Calu3 (cell line): ENCODE results near the gene UAP1. TPM values are rescaled to one million over a fixed set of nuclear protein-coding genes. Genes with fewer than 3 reads are reported as not detected.

Experiments
- BruUV-seq: library from RNA; stranded (reverse); fragments of 400-500 nt; replicated peaks from 2 replicates; lab custom pipeline; 2021; lab: Mats Ljungman, UMichigan
- CTCF ChIA-PET: fragments of 300-600 bp; sonication (Branson Sonifier 250); formaldehyde crosslinking; loops from one replicate; lab custom pipeline; 2022; ENCODE audit warnings: antibody characterized with exemption; lab: Charles Lee
- DNase-seq: peaks from one replicate; pipeline ENCODE4 v3.0.0; 2022
- H3K27ac Mint-ChIP-seq: one replicate; pipeline ENCODE4 v1.8.0; 2022; ENCODE audit warnings: mixed read lengths; ENCODE audit not compliant: unreplicated experiment
- H3K27me3 Mint-ChIP-seq: one replicate; pipeline ENCODE4 v1.8.0; 2022; ENCODE audit warnings: mixed read lengths; ENCODE audit not compliant: unreplicated experiment
- H3K36me3 Mint-ChIP-seq: one replicate; pipeline ENCODE4 v1.8.0; 2022; ENCODE audit warnings: mild to moderate bottlenecking, moderate library complexity, mixed read lengths; ENCODE audit not compliant: insufficient read depth, unreplicated experiment
- H3K4me1 Mint-ChIP-seq: one replicate; pipeline ENCODE4 v1.8.0; 2022; ENCODE audit warnings: mild to moderate bottlenecking, low read depth, mixed read lengths; ENCODE audit not compliant: unreplicated experiment
- H3K4me3 Mint-ChIP-seq: one replicate; pipeline ENCODE4 v1.8.0; 2022; ENCODE audit warnings: mild to moderate bottlenecking, low read depth, moderate library complexity, mixed read lengths; ENCODE audit not compliant: unreplicated experiment
- H3K9me3 Mint-ChIP-seq: one replicate; pipeline ENCODE4 v1.8.0; 2022; ENCODE audit warnings: low read depth, mixed read lengths; ENCODE audit not compliant: unreplicated experiment
- intact Hi-C: fragments of 100-400 bp; cut with micrococcal nuclease; formaldehyde crosslinking; loops from one replicate; pipeline ENCODE4 v1.10.0; 2022; ENCODE audit not compliant: unreplicated experiment
- total RNA-seq: library from RNA; stranded (reverse); gene quantifications from 2 replicates; pipeline ENCODE4 v1.2.3, GENCODE V29; 2022
- TF ChIP-seq, protein P1 (sequence below): fragments of 200-600 bp; IDR thresholded peaks from one replicate; pipeline ENCODE4 v1.8.0; 2022; ENCODE audit warnings: antibody characterized with exemption; ENCODE audit not compliant: unreplicated experiment

Gene UAP1
- total RNA-seq, 1 experiment from 2014 or later, result 47.2 TPM

- intact Hi-C loops, result no loop called here
- TF ChIP-seq, protein P1, sequence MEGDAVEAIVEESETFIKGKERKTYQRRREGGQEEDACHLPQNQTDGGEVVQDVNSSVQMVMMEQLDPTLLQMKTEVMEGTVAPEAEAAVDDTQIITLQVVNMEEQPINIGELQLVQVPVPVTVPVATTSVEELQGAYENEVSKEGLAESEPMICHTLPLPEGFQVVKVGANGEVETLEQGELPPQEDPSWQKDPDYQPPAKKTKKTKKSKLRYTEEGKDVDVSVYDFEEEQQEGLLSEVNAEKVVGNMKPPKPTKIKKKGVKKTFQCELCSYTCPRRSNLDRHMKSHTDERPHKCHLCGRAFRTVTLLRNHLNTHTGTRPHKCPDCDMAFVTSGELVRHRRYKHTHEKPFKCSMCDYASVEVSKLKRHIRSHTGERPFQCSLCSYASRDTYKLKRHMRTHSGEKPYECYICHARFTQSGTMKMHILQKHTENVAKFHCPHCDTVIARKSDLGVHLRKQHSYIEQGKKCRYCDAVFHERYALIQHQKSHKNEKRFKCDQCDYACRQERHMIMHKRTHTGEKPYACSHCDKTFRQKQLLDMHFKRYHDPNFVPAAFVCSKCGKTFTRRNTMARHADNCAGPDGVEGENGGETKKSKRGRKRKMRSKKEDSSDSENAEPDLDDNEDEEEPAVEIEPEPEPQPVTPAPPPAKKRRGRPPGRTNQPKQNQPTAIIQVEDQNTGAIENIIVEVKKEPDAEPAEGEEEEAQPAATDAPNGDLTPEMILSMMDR, result no peak
- Mint-ChIP-seq H3K27me3 (peaks cover 19% of the 10 kb centered on the region), H3K27ac (no peak overlapping the region), H3K36me3 (no peaks in the 10 kb centered on the region), H3K4me3 (no peak overlapping the region), H3K9me3 (no peaks in the 10 kb centered on the region), H3K4me1 (no peaks in the 10 kb centered on the region)
- CTCF ChIA-PET, result no interaction called here
- DNase-seq, result no peak
- no TSS peak for BruUV-seq
Measured at GRCh38 chr1:162635418-162635817, 73.9 kb downstream of the UAP1 start.

DNA sequence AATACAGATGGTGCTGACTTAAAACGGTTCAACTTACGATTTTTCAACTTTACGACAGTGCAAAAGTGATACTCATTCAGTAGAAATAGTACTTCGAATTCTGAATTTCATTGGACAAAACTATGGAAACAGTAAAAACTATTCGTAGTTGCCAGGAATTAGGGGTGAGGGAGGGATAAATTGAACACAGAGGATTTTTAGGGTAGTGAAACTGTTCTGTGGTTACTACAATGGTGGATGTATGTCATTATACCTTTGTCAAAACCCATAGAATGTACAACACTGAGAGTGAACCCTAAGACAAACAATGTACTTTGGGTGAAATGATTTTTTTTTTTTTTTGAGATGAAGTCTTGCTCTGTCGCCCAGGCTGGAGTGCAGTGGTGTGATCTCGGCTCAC is 78.2 kb downstream of the UAP1 start:
- no peak overlapping the region for H3K27ac Mint-ChIP-seq
- H3K9me3 Mint-ChIP-seq, result no peaks in the 10 kb centered on the region
- H3K36me3 Mint-ChIP-seq, result no peaks in the 10 kb centered on the region
- no peak for DNase-seq
- BruUV-seq, result no TSS peak
- intact Hi-C loops, result no loop called here
- TF ChIP-seq, protein P1, result no peak
- no peak overlapping the region for H3K4me3 Mint-ChIP-seq
- peaks cover 14% of the 10 kb centered on the region for H3K27me3 Mint-ChIP-seq
- CTCF ChIA-PET, result interaction anchor here (0.7 kb wide), 1 partner anchor 13 kb away, joined by 4 read pairs; no protein-coding TSS in a partner anchor
- H3K4me1 Mint-ChIP-seq, result no peaks in the 10 kb centered on the region

DNA sequence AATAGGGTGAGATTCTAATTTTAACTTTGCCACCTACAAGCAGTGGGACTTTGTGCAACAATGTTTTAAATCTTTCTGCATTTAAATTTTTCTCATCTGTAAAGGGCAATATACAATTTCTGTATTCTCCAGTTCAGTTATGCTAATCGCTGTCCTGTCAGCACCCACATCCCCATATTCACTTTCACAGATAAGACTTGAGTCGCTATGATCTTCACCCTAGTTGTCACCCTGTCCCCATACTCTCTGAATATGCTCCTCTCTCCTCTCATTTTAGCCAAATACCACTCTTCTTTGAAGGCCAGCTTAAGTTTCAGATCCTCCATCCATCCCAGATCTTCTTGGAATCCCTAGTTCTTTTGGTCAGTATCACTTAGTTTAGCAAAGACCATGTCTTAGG is 79.6 kb downstream of the UAP1 start:
- no TSS peak for BruUV-seq
- Mint-ChIP-seq H3K4me3 (no peak overlapping the region), H3K9me3 (no peaks in the 10 kb centered on the region), H3K4me1 (no peaks in the 10 kb centered on the region), H3K27me3 (peaks cover 14% of the 10 kb centered on the region), H3K36me3 (no peaks in the 10 kb centered on the region), H3K27ac (no peak overlapping the region)
- TF ChIP-seq, protein P1, result no peak
- intact Hi-C loops, result no loop called here
- no peak for DNase-seq
- CTCF ChIA-PET, result no interaction called here

GRCh38 chr1:162644986-162645314 is 83.4 kb downstream of the UAP1 start:
- Mint-ChIP-seq H3K9me3 (no peaks in the 10 kb centered on the region), H3K36me3 (no peaks in the 10 kb centered on the region), H3K27me3 (peaks cover 32% of the 10 kb centered on the region), H3K27ac (no peak overlapping the region), H3K4me1 (no peaks in the 10 kb centered on the region), H3K4me3 (no peak overlapping the region)
- no TSS peak for BruUV-seq
- intact Hi-C loops, result no loop called here
- DNase-seq, result no peak
- CTCF ChIA-PET, result no interaction called here
- TF ChIP-seq, protein P1, result no peak
